Loucy (cell line): ENCODE results near the gene ATE1.

Experiments used
- CTCF ChIP-seq: fragments of 200-600 bp; sonication (generic); conservative IDR thresholded peaks from 2 replicates; pipeline ENCODE4 v1.5.1; 2014; ENCODE audit warnings: mild to moderate bottlenecking, antibody characterized with exemption, low read length
- EZH2phosphoT487 ChIP-seq: fragments of 200-600 bp; IDR thresholded peaks from 2 replicates; pipeline ENCODE4 v1.6.1; 2018; ENCODE audit warnings: antibody characterized with exemption, mild to moderate bottlenecking, moderate library complexity, borderline replicate concordance

- no peak for TF ChIP-seq EZH2phosphoT487
- no peak for TF ChIP-seq CTCF
These were observed 127.0 kb downstream of the ATE1 start for GRCh38 chr10:121800831-121801230.
